ENCODE results near the gene AK8.

The AK8 gene

GRCh38 chr9:132740526-132741309, 137.4 kb downstream of the AK8 start:
- Histone ChIP-seq H3K4me1 (ENCODE audit: insufficient read depth, low read length) (peaks cover 15% of the 10 kb centered on the region), H3K27me3 (ENCODE audit: insufficient read depth, low read length) (peaks cover 56% of the 10 kb centered on the region), H3K9ac (ENCODE audit: low read depth, low read length) (no peak overlapping the region), H3K4me3 (ENCODE audit: low read length) (no peak overlapping the region), H3K27ac (ENCODE audit: low read length) (no peak overlapping the region), H3K9me3 (ENCODE audit: insufficient read depth, low read depth, low read length) (no peaks in the 10 kb centered on the region), H3K36me3 (ENCODE audit: insufficient read depth, low read depth, low read length) (no peaks in the 10 kb centered on the region)

DNA sequence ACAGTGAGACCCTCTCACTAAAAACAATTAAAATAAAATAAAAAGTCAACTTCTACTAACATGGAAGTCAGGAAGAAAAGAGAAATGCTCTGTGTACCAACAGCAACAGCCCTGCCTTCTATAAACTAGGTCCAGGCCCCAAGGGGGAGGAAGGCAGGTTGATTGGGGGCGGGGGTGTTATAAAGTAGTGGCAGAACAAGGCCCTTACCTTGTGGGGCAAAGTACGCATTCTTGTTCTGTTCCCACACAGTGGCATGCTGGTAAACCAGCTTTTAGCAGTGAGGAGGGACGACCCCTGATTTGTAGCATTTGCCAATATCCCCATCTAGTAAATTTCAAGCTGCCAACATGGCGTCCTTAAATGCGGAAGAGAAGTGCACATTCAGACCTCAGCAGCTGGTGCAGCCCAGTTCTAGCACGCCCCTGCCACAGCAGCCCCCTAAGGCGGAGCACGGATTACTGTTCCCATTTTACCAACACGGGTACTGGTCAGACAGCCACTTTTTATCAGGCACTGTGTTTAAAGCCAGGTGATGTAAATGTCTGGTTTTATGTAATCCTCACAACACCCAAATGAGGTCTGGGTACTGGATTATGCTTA, 138.3 kb downstream of the AK8 start:
- H3K27me3 ChIP-seq (ENCODE audit: insufficient read depth, low read length): peaks cover 47% of the 10 kb centered on the region
- no peaks in the 10 kb centered on the region for H3K36me3 ChIP-seq (ENCODE audit: insufficient read depth, low read depth, low read length)

DNA sequence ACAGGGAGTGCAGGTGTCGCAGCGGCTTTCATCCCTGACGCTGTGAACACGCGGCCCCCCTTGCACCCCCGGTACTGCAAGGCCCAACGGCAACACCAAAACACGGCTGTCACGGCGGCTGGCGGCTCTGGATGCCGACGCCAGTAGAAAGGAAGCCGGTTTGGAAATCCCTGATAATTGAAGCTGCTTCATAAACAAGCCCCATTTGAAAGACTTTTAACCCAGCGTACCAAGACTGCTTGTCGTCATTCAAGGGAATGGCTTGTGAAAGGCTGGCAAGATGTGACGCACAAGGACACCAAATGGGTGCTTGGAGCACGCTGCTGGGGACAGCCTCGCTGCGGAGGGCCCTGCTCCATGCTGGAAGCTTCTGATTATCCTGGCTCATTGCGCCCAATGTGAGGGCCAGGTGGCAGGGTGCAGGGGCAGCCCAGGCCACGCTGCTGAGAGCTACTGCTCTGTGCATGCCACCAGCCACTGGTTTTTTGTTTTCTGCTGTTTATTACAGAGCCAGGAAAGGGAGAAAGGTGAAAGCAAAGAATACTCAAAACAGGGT, 144.7 kb downstream of the AK8 start:
- H3K27ac ChIP-seq (ENCODE audit: low read length): no peak overlapping the region
- no peak overlapping the region for H3K9ac ChIP-seq (ENCODE audit: low read depth, low read length)
- H3K36me3 ChIP-seq (ENCODE audit: insufficient read depth, low read depth, low read length): no peaks in the 10 kb centered on the region
- no peak overlapping the region for H3K4me3 ChIP-seq (ENCODE audit: low read length)
- H3K4me1 ChIP-seq (ENCODE audit: insufficient read depth, low read length): no peaks in the 10 kb centered on the region
- H3K9me3 ChIP-seq (ENCODE audit: insufficient read depth, low read depth, low read length): no peaks in the 10 kb centered on the region
- no peaks in the 10 kb centered on the region for H3K27me3 ChIP-seq (ENCODE audit: insufficient read depth, low read length)

More for the DNA sequence above, 138.3 kb downstream of the AK8 start:
- H3K9ac ChIP-seq (ENCODE audit: low read depth, low read length): no peak overlapping the region
- H3K4me3 ChIP-seq (ENCODE audit: low read length): no peak overlapping the region
- peaks cover 12% of the 10 kb centered on the region for H3K4me1 ChIP-seq (ENCODE audit: insufficient read depth, low read length)
- H3K9me3 ChIP-seq (ENCODE audit: insufficient read depth, low read depth, low read length): no peaks in the 10 kb centered on the region
- H3K27ac ChIP-seq (ENCODE audit: low read length): no peak overlapping the region

DNA sequence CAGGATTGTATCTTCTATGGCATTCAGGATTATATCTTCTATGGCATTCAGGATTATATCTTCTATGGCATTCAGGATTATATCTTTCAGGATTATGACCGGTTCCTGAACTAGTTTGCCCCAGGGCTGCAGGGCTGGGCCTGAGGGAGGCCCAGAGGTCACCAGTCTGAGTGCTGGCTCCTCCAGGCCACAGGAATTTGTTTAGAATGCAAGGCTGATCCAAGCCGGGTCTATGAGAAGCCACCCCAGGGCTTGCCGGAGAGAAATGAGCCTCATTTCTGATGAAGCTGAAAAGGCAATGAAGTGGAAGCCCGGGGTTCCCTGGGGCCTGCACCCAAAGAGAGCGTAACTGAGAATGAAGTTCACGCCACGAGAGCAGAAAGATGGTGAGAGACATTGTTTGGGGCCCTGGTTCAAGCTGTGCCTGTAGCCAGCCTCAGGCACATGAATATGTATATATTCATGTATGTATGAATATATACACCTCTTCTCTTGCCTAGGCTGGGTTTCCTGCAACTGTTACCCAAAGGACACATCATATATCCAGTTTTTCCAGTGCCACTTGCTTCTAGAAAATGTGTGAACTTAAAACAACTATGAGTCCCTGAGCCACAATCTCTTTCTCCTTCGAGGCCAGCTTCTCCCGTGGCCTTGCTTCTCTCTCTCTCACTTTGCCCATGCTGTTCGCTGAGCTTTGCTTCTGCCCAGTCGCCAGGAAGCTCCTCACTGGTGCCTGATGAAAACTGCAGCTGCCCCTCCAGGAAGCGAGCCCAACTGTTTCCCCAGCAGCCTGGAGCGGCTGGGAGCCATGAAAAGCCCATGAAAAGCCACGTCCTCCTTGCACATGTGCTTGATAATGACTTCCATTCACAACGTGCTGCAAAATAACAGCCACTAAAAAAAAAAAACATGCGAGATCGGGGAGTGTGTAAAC, 145.5 kb downstream of the AK8 start:
- no peak overlapping the region for H3K4me3 ChIP-seq (ENCODE audit: low read length)
- H3K27ac ChIP-seq (ENCODE audit: low read length): no peak overlapping the region
- no peaks in the 10 kb centered on the region for H3K36me3 ChIP-seq (ENCODE audit: insufficient read depth, low read depth, low read length)
- no peaks in the 10 kb centered on the region for H3K27me3 ChIP-seq (ENCODE audit: insufficient read depth, low read length)
- no peak overlapping the region for H3K9ac ChIP-seq (ENCODE audit: low read depth, low read length)
- H3K9me3 ChIP-seq (ENCODE audit: insufficient read depth, low read depth, low read length): no peaks in the 10 kb centered on the region
- no peaks in the 10 kb centered on the region for H3K4me1 ChIP-seq (ENCODE audit: insufficient read depth, low read length)

GRCh38 chr9:132731230-132731629, 146.9 kb downstream of the AK8 start:
- Histone ChIP-seq H3K27ac (ENCODE audit: low read length) (no peak overlapping the region), H3K9ac (ENCODE audit: low read depth, low read length) (no peak overlapping the region), H3K4me3 (ENCODE audit: low read length) (no peak overlapping the region), H3K9me3 (ENCODE audit: insufficient read depth, low read depth, low read length) (no peaks in the 10 kb centered on the region), H3K4me1 (ENCODE audit: insufficient read depth, low read length) (no peaks in the 10 kb centered on the region), H3K36me3 (ENCODE audit: insufficient read depth, low read depth, low read length) (no peaks in the 10 kb centered on the region), H3K27me3 (ENCODE audit: insufficient read depth, low read length) (no peaks in the 10 kb centered on the region)

GRCh38 chr9:132730054-132731033, 147.7 kb downstream of the AK8 start:
- no peak overlapping the region for H3K9ac ChIP-seq (ENCODE audit: low read depth, low read length)
- H3K36me3 ChIP-seq (ENCODE audit: insufficient read depth, low read depth, low read length): no peaks in the 10 kb centered on the region
- no peaks in the 10 kb centered on the region for H3K4me1 ChIP-seq (ENCODE audit: insufficient read depth, low read length)
- no peak overlapping the region for H3K4me3 ChIP-seq (ENCODE audit: low read length)
- no peaks in the 10 kb centered on the region for H3K9me3 ChIP-seq (ENCODE audit: insufficient read depth, low read depth, low read length)
- H3K27me3 ChIP-seq (ENCODE audit: insufficient read depth, low read length): no peaks in the 10 kb centered on the region
- H3K27ac ChIP-seq (ENCODE audit: low read length): no peak overlapping the region

GRCh38 chr9:132729235-132729890, 148.7 kb downstream of the AK8 start:
- H3K9ac ChIP-seq (ENCODE audit: low read depth, low read length): no peak overlapping the region
- H3K4me3 ChIP-seq (ENCODE audit: low read length): no peak overlapping the region
- H3K9me3 ChIP-seq (ENCODE audit: insufficient read depth, low read depth, low read length): no peaks in the 10 kb centered on the region
- no peaks in the 10 kb centered on the region for H3K4me1 ChIP-seq (ENCODE audit: insufficient read depth, low read length)
- H3K27ac ChIP-seq (ENCODE audit: low read length): no peak overlapping the region
- no peaks in the 10 kb centered on the region for H3K36me3 ChIP-seq (ENCODE audit: insufficient read depth, low read depth, low read length)
- no peaks in the 10 kb centered on the region for H3K27me3 ChIP-seq (ENCODE audit: insufficient read depth, low read length)

- H3K9ac ChIP-seq (ENCODE audit: low read depth, low read length): no peak overlapping the region
- H3K27ac ChIP-seq (ENCODE audit: low read length): no peak overlapping the region
- H3K4me1 ChIP-seq (ENCODE audit: insufficient read depth, low read length): no peaks in the 10 kb centered on the region
- no peaks in the 10 kb centered on the region for H3K36me3 ChIP-seq (ENCODE audit: insufficient read depth, low read depth, low read length)
- H3K9me3 ChIP-seq (ENCODE audit: insufficient read depth, low read depth, low read length): no peaks in the 10 kb centered on the region
- no peaks in the 10 kb centered on the region for H3K27me3 ChIP-seq (ENCODE audit: insufficient read depth, low read length)
- H3K4me3 ChIP-seq (ENCODE audit: low read length): no peak overlapping the region
These were observed 149.6 kb downstream of the AK8 start for GRCh38 chr9:132728497-132728896.

GRCh38 chr9:132728071-132728470, 150.0 kb downstream of the AK8 start:
- Histone ChIP-seq H3K4me3 (ENCODE audit: low read length) (no peak overlapping the region), H3K4me1 (ENCODE audit: insufficient read depth, low read length) (no peaks in the 10 kb centered on the region), H3K27me3 (ENCODE audit: insufficient read depth, low read length) (no peaks in the 10 kb centered on the region), H3K9ac (ENCODE audit: low read depth, low read length) (no peak overlapping the region), H3K27ac (ENCODE audit: low read length) (no peak overlapping the region), H3K9me3 (ENCODE audit: insufficient read depth, low read depth, low read length) (no peaks in the 10 kb centered on the region), H3K36me3 (ENCODE audit: insufficient read depth, low read depth, low read length) (no peaks in the 10 kb centered on the region)

DNA sequence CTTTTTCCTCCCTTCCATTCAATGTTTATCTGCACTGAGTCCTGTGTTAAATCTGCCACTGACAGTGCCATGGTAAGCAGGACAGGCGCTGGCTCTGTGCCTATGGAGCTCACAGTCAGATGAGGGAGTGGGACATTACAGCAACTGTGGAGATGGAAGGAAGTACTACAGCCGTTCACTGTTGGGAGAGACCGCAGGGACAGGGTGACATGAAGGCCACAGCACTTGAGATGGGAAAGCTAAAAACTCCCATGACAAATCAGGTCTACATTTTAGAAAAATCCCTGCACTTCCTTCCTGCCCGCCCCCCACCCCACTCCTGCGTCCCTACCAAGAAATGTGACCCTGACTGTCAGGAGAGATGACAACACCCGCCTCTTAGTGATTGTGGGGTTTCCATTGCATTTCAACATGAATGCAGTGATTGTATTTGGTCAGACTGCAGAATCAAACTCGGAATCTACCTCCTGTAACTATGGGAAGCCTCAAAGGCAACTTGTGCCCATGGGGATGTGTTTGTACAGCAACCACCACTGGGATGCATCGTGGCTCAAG, 151.4 kb downstream of the AK8 start:
- no peaks in the 10 kb centered on the region for H3K4me1 ChIP-seq (ENCODE audit: insufficient read depth, low read length)
- no peaks in the 10 kb centered on the region for H3K36me3 ChIP-seq (ENCODE audit: insufficient read depth, low read depth, low read length)
- no peak overlapping the region for H3K9ac ChIP-seq (ENCODE audit: low read depth, low read length)
- no peak overlapping the region for H3K4me3 ChIP-seq (ENCODE audit: low read length)
- no peak overlapping the region for H3K27ac ChIP-seq (ENCODE audit: low read length)
- H3K27me3 ChIP-seq (ENCODE audit: insufficient read depth, low read length): no peaks in the 10 kb centered on the region
- no peaks in the 10 kb centered on the region for H3K9me3 ChIP-seq (ENCODE audit: insufficient read depth, low read depth, low read length)
